ENCODE results near the gene MCUB.

MCUB gene

DNA sequence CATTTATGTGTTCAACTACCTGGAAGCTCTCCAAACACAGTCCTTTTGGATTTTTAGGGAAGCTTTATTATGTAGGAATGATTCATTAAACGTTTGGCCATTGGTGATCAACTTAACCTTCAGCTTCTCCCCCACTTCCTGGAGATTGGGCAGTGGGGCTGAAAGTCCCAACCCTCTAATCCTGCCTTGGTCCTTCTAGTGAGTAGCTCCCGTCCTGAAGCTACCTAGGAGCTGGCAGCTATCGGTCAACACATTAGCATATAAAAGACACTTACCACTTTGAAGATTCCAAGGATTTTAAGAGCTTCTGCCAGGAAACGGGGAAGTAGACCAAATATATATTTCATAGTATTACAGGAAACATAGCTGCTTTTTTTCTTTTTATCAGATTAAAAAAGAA, 69.7 kb downstream of the MCUB start:
- Histone ChIP-seq H3K9me3 (replicated peaks; ENCODE audit: insufficient read depth, low read length) (no peaks in the 10 kb centered on the region), H3K36me3 (replicated peaks; ENCODE audit: insufficient read depth, low read length) (no peaks in the 10 kb centered on the region), H4K20me1 (ENCODE audit: insufficient read depth, low read length) (no peaks in the 10 kb centered on the region), H2AFZ (ENCODE audit: low read length) (no peak overlapping the region), H3K79me2 (ENCODE audit: low read length) (no peaks in the 10 kb centered on the region), H3F3A (ENCODE audit: insufficient read depth, low read length) (no peaks in the 10 kb centered on the region), H3K27ac (ENCODE audit: low read length) (no peak overlapping the region), H3K4me2 (ENCODE audit: low read depth, low read length) (no peak overlapping the region), H3K4me1 (ENCODE audit: low read length) (no peaks in the 10 kb centered on the region), H3K9me2 (replicated peaks; ENCODE audit: insufficient read depth, low read length) (no peaks in the 10 kb centered on the region), H3K9ac (ENCODE audit: low read length) (no peak overlapping the region), H3K27me3 (replicated peaks; ENCODE audit: insufficient read depth, low read length) (no peaks in the 10 kb centered on the region), H3K4me3 (ENCODE audit: low read length) (no peak overlapping the region)
- DNase-seq: no peak
- TF ChIP-seq, protein P1, sequence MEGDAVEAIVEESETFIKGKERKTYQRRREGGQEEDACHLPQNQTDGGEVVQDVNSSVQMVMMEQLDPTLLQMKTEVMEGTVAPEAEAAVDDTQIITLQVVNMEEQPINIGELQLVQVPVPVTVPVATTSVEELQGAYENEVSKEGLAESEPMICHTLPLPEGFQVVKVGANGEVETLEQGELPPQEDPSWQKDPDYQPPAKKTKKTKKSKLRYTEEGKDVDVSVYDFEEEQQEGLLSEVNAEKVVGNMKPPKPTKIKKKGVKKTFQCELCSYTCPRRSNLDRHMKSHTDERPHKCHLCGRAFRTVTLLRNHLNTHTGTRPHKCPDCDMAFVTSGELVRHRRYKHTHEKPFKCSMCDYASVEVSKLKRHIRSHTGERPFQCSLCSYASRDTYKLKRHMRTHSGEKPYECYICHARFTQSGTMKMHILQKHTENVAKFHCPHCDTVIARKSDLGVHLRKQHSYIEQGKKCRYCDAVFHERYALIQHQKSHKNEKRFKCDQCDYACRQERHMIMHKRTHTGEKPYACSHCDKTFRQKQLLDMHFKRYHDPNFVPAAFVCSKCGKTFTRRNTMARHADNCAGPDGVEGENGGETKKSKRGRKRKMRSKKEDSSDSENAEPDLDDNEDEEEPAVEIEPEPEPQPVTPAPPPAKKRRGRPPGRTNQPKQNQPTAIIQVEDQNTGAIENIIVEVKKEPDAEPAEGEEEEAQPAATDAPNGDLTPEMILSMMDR (IDR thresholded peaks at IDR 0.05; ENCODE audit: low read length): no peak
- TF ChIP-seq EZH2 (optimal IDR thresholded peaks at IDR 0.05; ENCODE audit: low read depth, low read length): no peak
- no peak for TF ChIP-seq EZH2phosphoT487 (IDR thresholded peaks at IDR 0.05; ENCODE audit: low read length)

DNA sequence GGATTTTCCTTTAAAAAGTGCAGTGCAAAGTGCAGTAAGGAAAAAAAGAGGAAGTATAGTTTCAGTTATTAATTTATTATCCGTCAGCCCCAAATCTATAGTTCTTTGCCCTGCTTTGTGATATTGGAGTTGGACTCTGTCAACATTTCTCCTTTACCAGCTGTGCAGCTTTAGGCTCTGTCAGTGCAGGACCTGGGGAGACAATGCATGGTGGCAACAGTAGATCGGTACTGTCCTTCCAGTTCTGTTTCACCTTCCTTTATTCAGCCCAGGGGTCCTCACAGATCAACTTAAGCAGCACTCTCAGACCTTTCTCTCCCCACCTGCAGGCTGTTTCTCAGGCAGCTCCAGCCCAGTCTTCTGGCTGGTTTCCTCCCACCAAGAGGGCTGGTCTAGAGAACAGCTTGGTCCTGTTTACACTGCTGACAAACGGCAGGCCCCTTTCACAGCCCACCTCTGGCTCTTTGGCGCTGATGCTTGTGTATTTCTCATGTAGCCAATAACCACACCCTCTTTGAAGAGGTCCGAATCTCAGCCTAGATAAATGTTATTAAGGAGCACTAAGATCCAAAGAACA, 71.6 kb downstream of the MCUB start:
- no peak overlapping the region for H3K9ac ChIP-seq (ENCODE audit: low read length)
- no peaks in the 10 kb centered on the region for H3K9me3 ChIP-seq (replicated peaks; ENCODE audit: insufficient read depth, low read length)
- no peak overlapping the region for H3K4me3 ChIP-seq (ENCODE audit: low read length)
- TF ChIP-seq EZH2 (optimal IDR thresholded peaks at IDR 0.05; ENCODE audit: low read depth, low read length) (no peak), EZH2phosphoT487 (IDR thresholded peaks at IDR 0.05; ENCODE audit: low read length) (no peak)
- TF ChIP-seq, protein P1 (IDR thresholded peaks at IDR 0.05; ENCODE audit: low read length): no peak
- no peak overlapping the region for H2AFZ ChIP-seq (ENCODE audit: low read length)
- H3F3A ChIP-seq (ENCODE audit: insufficient read depth, low read length): no peaks in the 10 kb centered on the region
- H3K4me2 ChIP-seq (ENCODE audit: low read depth, low read length): no peak overlapping the region
- no peaks in the 10 kb centered on the region for H4K20me1 ChIP-seq (ENCODE audit: insufficient read depth, low read length)
- no peaks in the 10 kb centered on the region for H3K27me3 ChIP-seq (replicated peaks; ENCODE audit: insufficient read depth, low read length)
- no peaks in the 10 kb centered on the region for H3K36me3 ChIP-seq (replicated peaks; ENCODE audit: insufficient read depth, low read length)
- H3K79me2 ChIP-seq (ENCODE audit: low read length): no peaks in the 10 kb centered on the region
- no peak for DNase-seq
- no peaks in the 10 kb centered on the region for H3K9me2 ChIP-seq (replicated peaks; ENCODE audit: insufficient read depth, low read length)
- no peaks in the 10 kb centered on the region for H3K4me1 ChIP-seq (ENCODE audit: low read length)
- H3K27ac ChIP-seq (ENCODE audit: low read length): no peak overlapping the region

- Histone ChIP-seq H3K4me1 (ENCODE audit: low read length) (no peaks in the 10 kb centered on the region), H4K20me1 (ENCODE audit: insufficient read depth, low read length) (no peaks in the 10 kb centered on the region), H3K4me2 (ENCODE audit: low read depth, low read length) (no peak overlapping the region), H3K27me3 (replicated peaks; ENCODE audit: insufficient read depth, low read length) (no peaks in the 10 kb centered on the region), H3K36me3 (replicated peaks; ENCODE audit: insufficient read depth, low read length) (no peaks in the 10 kb centered on the region; the same call in 1 of the 2 replicates), H3K9me3 (replicated peaks; ENCODE audit: insufficient read depth, low read length) (no peaks in the 10 kb centered on the region), H3K27ac (ENCODE audit: low read length) (no peak overlapping the region), H3K9ac (ENCODE audit: low read length) (no peak overlapping the region), H3K79me2 (ENCODE audit: low read length) (no peaks in the 10 kb centered on the region), H2AFZ (ENCODE audit: low read length) (no peak overlapping the region), H3K4me3 (ENCODE audit: low read length) (no peak overlapping the region), H3K9me2 (replicated peaks; ENCODE audit: insufficient read depth, low read length) (no peaks in the 10 kb centered on the region), H3F3A (ENCODE audit: insufficient read depth, low read length) (no peaks in the 10 kb centered on the region)
- DNase-seq: no peak
- TF ChIP-seq EZH2phosphoT487 (IDR thresholded peaks at IDR 0.05; ENCODE audit: low read length): no peak
- TF ChIP-seq EZH2 (optimal IDR thresholded peaks at IDR 0.05; ENCODE audit: low read depth, low read length): no peak
- TF ChIP-seq, protein P1 (IDR thresholded peaks at IDR 0.05; ENCODE audit: low read length): no peak
Measured at GRCh38 chr4:109640644-109641043, 80.6 kb downstream of the MCUB start.
